ENCODE data around the gene COL24A1.
"Not testable (repeated sequence)": the region's sequence is repeated elsewhere in the genome, so short reads cannot be mapped to it uniquely, and the experiment has no call there.

Gene COL24A1

DNA sequence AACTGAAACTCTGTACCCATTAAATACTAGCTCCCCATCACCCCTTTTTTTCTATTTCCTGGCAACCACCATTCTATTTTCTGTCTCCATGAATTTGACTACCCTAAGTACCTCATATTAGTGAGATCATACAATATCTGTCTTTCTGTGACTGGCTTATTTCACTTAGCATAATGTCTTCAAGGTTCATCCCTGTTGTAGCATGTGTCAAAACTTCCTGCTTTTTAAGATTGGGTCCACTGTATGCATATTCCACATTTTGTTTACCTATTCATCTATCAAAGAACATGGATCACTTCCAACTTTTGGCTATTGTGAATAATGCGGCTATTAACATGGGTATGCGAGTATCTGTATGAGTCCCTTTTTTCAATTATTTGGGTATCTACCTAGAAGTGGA is 266.7 kb downstream of the COL24A1 start:
- no peak for DNase-seq (ENCODE audit: low read depth in 2 of 2)

DNA sequence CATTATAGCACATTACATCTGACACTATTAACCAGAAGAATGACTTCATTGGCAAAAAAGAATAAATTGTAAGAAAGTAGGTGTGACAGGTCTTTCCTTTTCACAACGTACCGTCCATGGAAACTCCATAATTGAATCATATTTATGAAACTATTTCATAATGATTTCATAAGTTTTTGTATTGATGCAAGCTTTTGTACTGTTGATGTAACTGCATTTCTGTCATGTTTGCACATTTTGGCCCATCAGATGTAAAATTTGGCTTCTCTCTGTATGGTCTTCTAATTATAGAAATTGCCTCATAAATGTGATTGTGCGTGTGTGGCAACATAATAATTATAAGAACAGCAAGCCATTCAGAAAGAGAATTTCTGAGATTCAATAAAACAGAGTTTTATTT is 267.7 kb downstream of the COL24A1 start:
- no peak for DNase-seq (ENCODE audit: low read depth in 2 of 2)

GRCh38 chr1:85884372-85885035 is 272.1 kb downstream of the COL24A1 start:
- no peak for DNase-seq (ENCODE audit: low read depth in 2 of 2)

GRCh38 chr1:85867189-85867588 is 289.4 kb downstream of the COL24A1 start:
- DNase-seq (ENCODE audit: low read depth in 2 of 2), result no peak

DNA sequence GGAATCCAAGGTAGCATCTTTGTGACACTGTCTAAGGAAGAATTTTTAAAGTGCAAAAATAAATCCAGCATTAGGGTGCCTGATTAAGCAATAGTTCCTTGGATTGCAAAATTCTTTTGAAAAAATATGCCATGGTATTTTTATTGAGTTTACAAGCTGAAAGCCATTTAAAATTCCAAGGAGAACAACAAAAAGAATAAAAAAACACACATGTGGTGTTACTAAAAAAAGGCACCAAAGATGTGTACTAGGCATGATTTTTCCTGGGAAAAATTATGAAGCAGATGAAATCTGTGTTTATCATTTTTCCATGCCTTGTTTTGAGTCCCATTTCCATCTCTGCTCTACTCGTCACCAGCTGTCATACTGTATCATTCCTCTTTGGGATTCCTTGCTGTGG is 291.4 kb downstream of the COL24A1 start:
- no peak for DNase-seq (ENCODE audit: low read depth in 2 of 2)

DNA sequence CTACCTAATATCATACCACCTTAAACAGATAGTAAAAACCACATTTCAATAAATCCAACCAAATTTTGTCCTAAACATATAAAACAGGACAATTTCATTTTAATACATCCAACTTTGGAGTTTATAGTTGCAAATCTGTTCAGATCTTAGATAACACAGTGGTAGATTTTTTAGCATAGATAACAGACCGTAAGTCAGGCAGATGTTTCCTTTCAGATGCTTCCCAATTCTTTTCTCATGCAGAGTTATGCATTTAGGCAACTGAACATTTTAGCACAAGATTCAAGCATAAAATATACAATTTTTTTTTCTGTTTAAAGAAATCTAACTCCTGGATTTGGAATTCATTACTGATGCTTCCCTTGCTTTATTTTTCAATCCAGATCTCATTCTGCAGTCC is 291.8 kb downstream of the COL24A1 start:
- DNase-seq (ENCODE audit: low read depth in 2 of 2), result no peak

DNA sequence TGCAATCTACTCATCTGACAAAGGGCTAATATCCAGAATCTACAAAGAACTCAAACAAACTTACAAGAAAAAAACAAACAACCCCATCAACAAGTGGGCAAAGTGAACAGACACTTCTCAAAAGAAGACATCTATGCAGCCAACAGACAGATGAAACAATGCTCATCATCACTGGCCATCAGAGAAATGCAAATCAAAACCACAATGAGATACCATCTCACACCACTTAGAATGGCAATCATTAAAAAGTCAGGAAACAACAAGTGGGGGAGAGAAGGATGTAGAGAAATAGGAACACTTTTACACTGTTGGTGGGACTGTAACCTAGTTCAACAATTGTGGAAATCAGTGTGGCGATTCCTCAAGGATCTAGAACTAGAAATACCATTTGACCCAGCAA is 292.9 kb downstream of the COL24A1 start:
- not testable (repeated sequence) for DNase-seq (ENCODE audit: low read depth in 2 of 2)

- DNase-seq (ENCODE audit: low read depth in 2 of 2), result no peak
These were observed 294.1 kb downstream of the COL24A1 start for GRCh38 chr1:85862456-85862855.

DNA sequence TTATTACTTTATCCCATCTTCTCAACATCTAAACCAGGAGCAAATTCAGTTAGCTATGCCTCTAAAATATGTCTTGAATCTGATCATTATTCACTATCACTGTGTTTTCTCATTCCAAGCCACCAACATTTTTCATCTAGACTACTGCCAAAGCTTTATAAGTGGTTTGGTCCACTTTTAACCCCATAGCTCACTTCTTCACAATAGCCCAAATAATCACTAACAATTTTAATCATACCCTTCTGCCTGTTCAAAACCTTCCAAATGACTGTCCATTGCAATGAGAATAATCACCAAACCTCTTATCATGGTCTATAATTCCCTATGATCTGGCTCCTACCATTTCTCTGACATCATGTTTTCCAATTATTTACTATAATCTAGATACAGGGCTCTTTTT is 298.6 kb downstream of the COL24A1 start:
- DNase-seq (ENCODE audit: low read depth in 2 of 2), result no peak

DNA sequence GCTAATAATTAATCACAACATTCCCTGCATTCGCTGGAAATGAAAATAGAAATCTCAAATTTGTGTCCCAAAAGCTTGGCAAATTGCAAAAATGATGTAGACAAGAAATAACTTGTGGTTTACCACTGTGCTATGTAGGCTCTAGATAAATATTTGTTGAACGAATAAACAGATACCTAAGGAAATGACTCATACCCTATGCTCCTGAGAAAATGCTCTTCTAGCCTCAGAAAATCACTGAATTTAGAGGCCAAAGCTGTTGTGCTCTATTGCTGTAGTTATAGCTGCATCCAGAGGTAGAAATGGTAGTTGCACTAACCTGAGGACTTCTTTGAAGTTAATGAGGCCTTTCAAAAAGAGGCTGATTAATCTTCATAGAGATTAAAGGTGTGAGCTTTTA is 306.3 kb downstream of the COL24A1 start:
- no peak for DNase-seq (ENCODE audit: low read depth in 2 of 2)

GRCh38 chr1:85849660-85850059 is 306.9 kb downstream of the COL24A1 start:
- DNase-seq (ENCODE audit: low read depth in 2 of 2), result no peak

DNA sequence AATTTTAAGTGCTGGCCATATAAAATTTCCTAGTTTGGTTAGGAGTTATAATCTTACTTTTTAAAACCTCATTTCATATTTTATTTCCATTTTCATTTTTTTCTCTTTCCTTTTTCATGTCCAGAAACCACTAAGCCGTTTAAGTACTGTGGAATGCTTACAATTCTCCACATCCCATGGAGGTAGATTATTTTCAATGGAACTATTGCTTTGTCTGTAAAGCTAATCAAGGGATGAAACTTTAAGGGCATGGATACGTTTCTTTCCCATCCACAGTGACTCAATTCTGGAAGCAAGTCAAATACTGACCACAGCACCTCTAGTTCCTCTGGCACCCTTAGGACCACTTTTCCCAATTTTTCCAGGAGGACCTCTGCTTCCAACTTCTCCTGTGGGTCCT is 309.2 kb downstream of the COL24A1 start:
- DNase-seq (ENCODE audit: low read depth in 2 of 2), result no peak

DNA sequence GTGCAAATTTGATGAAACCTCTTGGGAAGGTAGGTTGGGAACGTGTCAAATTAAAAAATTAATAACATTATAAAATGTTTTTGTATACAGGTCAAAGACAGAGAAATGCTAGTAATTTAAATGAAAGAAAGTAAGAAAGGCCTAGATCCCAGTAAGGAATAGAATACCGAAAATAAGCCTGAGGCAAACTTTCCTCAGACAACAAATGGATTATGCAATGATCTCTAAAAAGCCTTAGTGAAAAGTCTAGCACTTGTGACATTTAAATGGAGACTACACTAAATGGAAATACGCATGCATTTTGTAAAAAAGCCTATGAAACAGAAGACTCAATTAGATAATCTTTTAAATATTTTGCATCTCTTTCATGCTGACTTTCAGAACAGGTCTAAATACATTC is 309.9 kb downstream of the COL24A1 start:
- no peak for DNase-seq (ENCODE audit: low read depth in 2 of 2)

GRCh38 chr1:85839459-85839858 is 317.1 kb downstream of the COL24A1 start:
- no peak for DNase-seq (ENCODE audit: low read depth in 2 of 2)

- DNase-seq (ENCODE audit: low read depth in 2 of 2), result no peak
These were observed 318.3 kb downstream of the COL24A1 start for GRCh38 chr1:85838238-85838637.

- no peak for DNase-seq (ENCODE audit: low read depth in 2 of 2)
These were observed 319.8 kb downstream of the COL24A1 start for GRCh38 chr1:85836736-85837135.

GRCh38 chr1:85833165-85833564 is 323.4 kb downstream of the COL24A1 start:
- DNase-seq (ENCODE audit: low read depth in 2 of 2), result not testable (repeated sequence)

DNA sequence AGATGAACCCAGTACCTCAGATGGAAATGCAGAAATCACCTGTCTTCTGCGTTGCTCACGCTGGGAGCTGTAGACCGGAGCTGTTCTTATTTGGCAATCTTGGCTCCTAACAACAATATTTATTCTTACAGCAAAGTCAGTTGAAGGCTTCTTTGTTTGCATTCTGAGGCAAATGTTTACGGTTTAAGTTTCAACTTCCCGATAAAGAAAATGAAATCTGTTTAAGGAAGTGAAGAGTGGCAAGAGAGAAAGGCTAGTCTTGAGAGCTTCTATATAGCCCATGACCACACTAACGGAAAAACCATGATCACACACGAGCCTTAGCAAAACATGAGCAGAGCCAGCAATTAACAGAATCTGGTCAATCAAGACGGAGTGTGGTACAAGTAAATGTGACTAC is 325.7 kb downstream of the COL24A1 start:
- DNase-seq (ENCODE audit: low read depth in 2 of 2), result no peak

- DNase-seq (ENCODE audit: low read depth in 2 of 2), result no peak
These were observed 332.3 kb downstream of the COL24A1 start for GRCh38 chr1:85824066-85824840.

GRCh38 chr1:85822696-85823095 is 333.9 kb downstream of the COL24A1 start:
- DNase-seq (ENCODE audit: low read depth in 2 of 2), result no peak

GRCh38 chr1:85818371-85818770 is 338.2 kb downstream of the COL24A1 start:
- no peak for DNase-seq (ENCODE audit: low read depth in 2 of 2)

- no peak for DNase-seq (ENCODE audit: low read depth in 2 of 2)
These were observed 340.0 kb downstream of the COL24A1 start for GRCh38 chr1:85816606-85817005.

DNA sequence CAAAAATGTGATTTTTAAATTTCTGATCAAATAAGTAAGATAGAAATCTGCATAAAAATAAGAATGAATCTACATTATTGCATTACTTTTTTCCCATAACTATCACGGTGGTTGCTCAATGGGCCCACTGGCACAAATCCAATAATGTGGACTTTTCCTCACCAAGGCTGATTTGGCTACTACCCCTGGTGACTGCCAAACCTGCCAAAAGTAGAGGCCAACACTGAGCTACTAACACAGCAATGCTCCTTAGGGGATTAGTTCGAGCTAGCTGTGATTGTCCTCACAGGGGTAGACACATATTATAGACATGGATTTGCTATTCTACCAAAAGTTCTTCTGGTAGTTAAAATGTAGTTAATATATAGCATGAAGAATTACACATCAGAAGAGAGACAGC is 340.7 kb downstream of the COL24A1 start:
- DNase-seq (ENCODE audit: low read depth in 2 of 2), result no peak
